AG04450 (cell line): ENCODE data around the gene FGD5. TPM values are rescaled to one million over a fixed set of nuclear protein-coding genes. Genes with fewer than 3 reads are reported as not detected.

Experiments used
- CTCF ChIA-PET: fragments of 300-600, 350-600 bp; formaldehyde crosslinking; extraction: SDS; loops from one replicate; lab custom pipeline; 2022; ENCODE audit warnings: antibody characterized with exemption, inconsistent platforms; lab: Charles Lee
- POLR2A ChIA-PET: fragments of 350-600 bp; formaldehyde crosslinking; extraction: SDS; loops from one replicate; lab custom pipeline; 2021; ENCODE audit warnings: antibody characterized with exemption, inconsistent platforms; lab: Yijun Ruan, JAX
- DNase-seq: peaks from one replicate; pipeline ENCODE4 v3.0.0-alpha.2; 2011; ENCODE audit warnings: low read depth, low spot score
- H3K27ac ChIP-seq: one replicate; pipeline ENCODE4 v1.5.1; 2012; ENCODE audit warnings: low read depth, low read length, control low read depth
- H3K27me3 ChIP-seq: one replicate; pipeline ENCODE4 v1.6.0; 2012; ENCODE audit warnings: low read length; ENCODE audit not compliant: control insufficient read depth, insufficient read depth
- H3K4me3 ChIP-seq: 2 replicates; pipeline ENCODE4 v1.5.1; 2011; ENCODE audit warnings: mild to moderate bottlenecking, low read depth, low read length, control low read depth
- H3K9me3 ChIP-seq: 2 replicates; pipeline ENCODE4 v1.5.1; 2012; ENCODE audit warnings: low read length; ENCODE audit not compliant: control insufficient read depth, insufficient read depth
- CTCF ChIP-seq: IDR thresholded peaks from 2 replicates; pipeline ENCODE4 v1.5.1; 2011; ENCODE audit warnings: low read depth, low read length, control low read depth, inconsistent platforms
- polyA plus RNA-seq: library from polyadenylated mRNA; depleted of rRNA; stranded (reverse); fragments of >200 nt; gene quantifications from 2 replicates; pipeline ENCODE4 v1.2.3, GENCODE V29; 2011

FGD5 gene
- polyA plus RNA-seq, 1 experiment = not detected

GRCh38 chr3:14864131-14864530 is 45.4 kb downstream of the FGD5 start:
- POLR2A ChIA-PET = no interaction called here
- TF ChIP-seq CTCF = no peak

DNA sequence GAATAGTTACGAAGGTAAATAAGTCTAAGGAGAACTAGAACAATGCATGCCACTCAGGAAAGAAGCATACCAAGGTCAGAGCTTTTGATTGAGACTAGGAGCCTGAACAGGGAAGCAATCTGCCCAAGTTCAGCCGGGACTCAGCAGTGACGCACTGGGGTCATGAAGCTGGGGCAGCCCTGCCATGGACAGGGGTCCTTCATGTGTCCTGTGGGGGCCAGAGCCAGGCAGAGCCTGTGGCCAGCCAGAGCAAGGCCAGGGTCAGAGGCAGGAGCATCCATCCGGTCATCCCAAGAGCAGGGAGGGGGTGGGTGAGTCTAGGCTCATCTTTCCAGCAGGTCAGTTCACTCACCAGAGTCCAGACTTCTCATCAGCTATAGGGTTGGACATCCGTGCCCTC is 47.9 kb downstream of the FGD5 start:
- ChIA-PET CTCF (no interaction called here), POLR2A (no interaction called here)
- no peak overlapping the region for H3K27ac ChIP-seq
- peaks cover 2% of the 10 kb centered on the region for H3K27me3 ChIP-seq
- no peak for TF ChIP-seq CTCF
- no peak overlapping the region for H3K4me3 ChIP-seq
- H3K9me3 ChIP-seq = no peaks in the 10 kb centered on the region
- DNase-seq = no peak

More at GRCh38 chr3:14864131-14864530, 45.4 kb downstream of the FGD5 start:
- DNase-seq = no peak
- Histone ChIP-seq H3K4me3 (no peak overlapping the region), H3K27me3 (no peaks in the 10 kb centered on the region), H3K27ac (no peak overlapping the region), H3K9me3 (no peaks in the 10 kb centered on the region)
- CTCF ChIA-PET = interaction anchor here (0.7 to 1.1 kb wide), 2 partner anchors 12 to 62 kb away, joined by 3 read pairs; no protein-coding TSS in a partner anchor

GRCh38 chr3:14867936-14868570 is 49.3 kb downstream of the FGD5 start:
- no peaks in the 10 kb centered on the region for H3K9me3 ChIP-seq
- ChIA-PET POLR2A (no interaction called here), CTCF (no interaction called here)
- H3K27me3 ChIP-seq = peaks cover 5% of the 10 kb centered on the region
- H3K4me3 ChIP-seq = no peak overlapping the region
- no peak for DNase-seq
- H3K27ac ChIP-seq = no peak overlapping the region
- TF ChIP-seq CTCF = no peak

DNA sequence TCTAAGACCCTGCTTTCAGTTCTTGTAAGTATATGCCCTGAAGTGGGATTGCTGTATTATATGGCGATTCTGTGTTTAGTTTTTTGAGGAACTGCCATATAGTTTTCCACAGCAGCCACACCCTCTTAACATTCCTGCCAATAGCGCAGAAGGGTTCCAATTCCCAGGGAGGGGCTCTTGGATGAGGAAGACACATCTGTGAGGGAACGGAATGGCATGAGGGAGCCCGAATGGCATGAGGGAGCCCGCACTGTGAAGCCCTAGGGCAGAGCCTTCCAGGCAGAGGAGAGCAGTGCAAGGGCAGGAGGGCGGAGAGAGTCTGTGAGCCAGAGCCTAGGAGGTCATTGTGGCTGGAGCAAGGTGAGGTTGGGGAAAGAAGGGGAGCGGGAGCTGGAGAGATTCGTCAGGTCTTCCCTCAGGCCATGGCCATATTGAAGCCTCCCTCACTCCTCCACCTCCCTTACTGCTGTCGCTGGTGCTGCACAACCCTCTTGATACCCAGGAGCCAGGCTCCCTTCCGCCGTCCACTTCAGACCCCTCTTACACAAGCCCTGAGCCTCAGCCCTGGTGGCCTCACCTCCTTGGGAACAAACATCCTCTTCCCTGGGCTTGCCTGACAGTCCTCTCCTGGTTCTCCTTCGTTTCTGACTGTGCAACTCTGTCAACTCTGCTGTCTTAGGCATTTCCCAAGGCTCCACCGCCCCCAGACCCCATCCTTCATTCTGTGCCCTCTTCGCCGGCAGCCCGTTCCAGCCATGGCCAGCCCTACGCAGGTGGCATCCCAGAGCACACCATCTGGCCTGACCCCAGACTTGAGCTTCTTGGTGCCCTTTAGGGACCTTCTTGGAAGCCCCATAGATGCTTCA is 51.4 kb downstream of the FGD5 start:
- no peak overlapping the region for H3K4me3 ChIP-seq
- H3K9me3 ChIP-seq = no peaks in the 10 kb centered on the region
- DNase-seq = no peak
- no peak for TF ChIP-seq CTCF
- CTCF ChIA-PET = no interaction called here
- no peak overlapping the region for H3K27ac ChIP-seq
- POLR2A ChIA-PET = no interaction called here
- H3K27me3 ChIP-seq = peaks cover 5% of the 10 kb centered on the region

DNA sequence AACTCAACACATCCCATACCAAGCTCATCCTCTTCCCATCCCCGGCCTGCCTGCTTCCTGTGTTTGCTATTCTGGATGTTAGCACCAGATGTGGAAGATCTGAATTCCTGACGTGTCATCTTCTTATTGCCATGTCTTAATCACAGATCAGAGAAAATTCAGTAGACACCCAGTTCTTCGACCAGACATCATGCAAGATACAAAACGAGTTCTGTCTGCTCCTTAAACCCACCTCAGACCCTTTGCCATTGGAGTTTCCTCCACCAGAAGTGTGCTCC is 52.0 kb downstream of the FGD5 start:
- Histone ChIP-seq H3K9me3 (no peaks in the 10 kb centered on the region), H3K27ac (no peak overlapping the region), H3K4me3 (no peak overlapping the region), H3K27me3 (peaks cover 5% of the 10 kb centered on the region)
- DNase-seq = no peak
- no peak for TF ChIP-seq CTCF
- POLR2A ChIA-PET = no interaction called here
- CTCF ChIA-PET = no interaction called here
